Prostate gland (tissue), 2 donors: ENCODE results near the gene ZEB2.

Source experiments
- CTCF ChIP-seq, 4 experiments: fragments of 200-600 bp in 2 of 4; fragments of 450-650 bp in 2 of 4; sonication (generic) in 2 of 4; IDR thresholded peaks; 1 replicate in 3 of 4; 2 replicates in 1 of 4; pipeline ENCODE4 v1.5.1; 2016 to 2019; ENCODE audit warnings: antibody characterized with exemption in 4 of 4, mild to moderate bottlenecking in 2 of 4, moderate library complexity in 2 of 4
- POLR2A ChIP-seq: fragments of 450-650 bp; IDR thresholded peaks from one replicate; pipeline ENCODE4 v1.6.1; 2016; ENCODE audit warnings: antibody characterized with exemption, mild to moderate bottlenecking
- POLR2AphosphoS5 ChIP-seq: sonication (generic); formaldehyde crosslinking; IDR thresholded peaks from one replicate; pipeline ENCODE4 v1.6.1; 2017; ENCODE audit warnings: antibody characterized with exemption

- TF ChIP-seq CTCF (IDR thresholded peaks at IDR 0.05) = no peak
- no peak for TF ChIP-seq POLR2AphosphoS5
- no peak for TF ChIP-seq POLR2A
Measured at GRCh38 chr2:144358979-144359541, 160.9 kb downstream of the ZEB2 start.
